ENCODE results near the gene ANKRD31.
A peak's percentile ranks its signal among the peaks of the same experiment; 100 is the strongest.
"Not testable (repeated sequence)": the region's sequence is repeated elsewhere in the genome, so short reads cannot be mapped to it uniquely, and the experiment has no call there.

ANKRD31 gene

GRCh38 chr5:75236322-75237316 lies at the start of gene ANKRD31:
Gene ANKRD31 (minus strand): TSS chr5:75236878. CDS start chr5:75236686, 192 bp downstream.
- DNase-seq, result peak; percentile 66 to 84

GRCh38 chr5:75286211-75286773 lies 49.6 kb upstream of the ANKRD31 start:
- DNase-seq, result no peak

- no peak for DNase-seq
These were observed 45.9 kb upstream of the ANKRD31 start for GRCh38 chr5:75282581-75282980.

- DNase-seq, result no peak
These were observed 45.2 kb upstream of the ANKRD31 start for GRCh38 chr5:75281716-75282465.

- no peak for DNase-seq
These were observed 42.6 kb upstream of the ANKRD31 start for GRCh38 chr5:75279321-75279720.

- DNase-seq, result no peak
These were observed 40.8 kb upstream of the ANKRD31 start for GRCh38 chr5:75277463-75277862.

GRCh38 chr5:75275756-75276155 lies 39.1 kb upstream of the ANKRD31 start:
- no peak for DNase-seq

GRCh38 chr5:75275147-75275546 lies 38.5 kb upstream of the ANKRD31 start:
- no peak for DNase-seq

- DNase-seq, result no peak
These were observed 37.8 kb upstream of the ANKRD31 start for GRCh38 chr5:75274486-75274885.

- not testable (repeated sequence) for DNase-seq
These were observed 33.9 kb upstream of the ANKRD31 start for GRCh38 chr5:75270605-75271004.

GRCh38 chr5:75265731-75266130 lies 29.1 kb upstream of the ANKRD31 start:
- peak; percentile 2 to 48 for DNase-seq

GRCh38 chr5:75262271-75262670 lies 25.6 kb upstream of the ANKRD31 start:
- DNase-seq, result no peak

GRCh38 chr5:75260708-75261107 lies 24.0 kb upstream of the ANKRD31 start:
- no peak for DNase-seq

- DNase-seq, result not testable (repeated sequence)
These were observed 13.8 kb upstream of the ANKRD31 start for GRCh38 chr5:75250452-75250851.

GRCh38 chr5:75245023-75245422 lies 8.3 kb upstream of the ANKRD31 start:
- no peak for DNase-seq

GRCh38 chr5:75243510-75243909 lies 6.8 kb upstream of the ANKRD31 start:
- DNase-seq, result no peak

- no peak for DNase-seq
These were observed 6.4 kb upstream of the ANKRD31 start for GRCh38 chr5:75243100-75243499.

GRCh38 chr5:75242067-75242466 lies 5.4 kb upstream of the ANKRD31 start:
- DNase-seq, result no peak

- no peak for DNase-seq
These were observed 3.0 kb upstream of the ANKRD31 start for GRCh38 chr5:75239681-75240080.

GRCh38 chr5:75235711-75236110 lies 967 bp downstream of the ANKRD31 start:
- no peak for DNase-seq

GRCh38 chr5:75234251-75234650 lies 2.4 kb downstream of the ANKRD31 start:
- no peak for DNase-seq

- no peak for DNase-seq
These were observed 9.8 kb downstream of the ANKRD31 start for GRCh38 chr5:75226916-75227315.

- no peak for DNase-seq
These were observed 11.2 kb downstream of the ANKRD31 start for GRCh38 chr5:75225506-75225905.
